ENCODE results near the gene RGS7BP.

RGS7BP gene

DNA sequence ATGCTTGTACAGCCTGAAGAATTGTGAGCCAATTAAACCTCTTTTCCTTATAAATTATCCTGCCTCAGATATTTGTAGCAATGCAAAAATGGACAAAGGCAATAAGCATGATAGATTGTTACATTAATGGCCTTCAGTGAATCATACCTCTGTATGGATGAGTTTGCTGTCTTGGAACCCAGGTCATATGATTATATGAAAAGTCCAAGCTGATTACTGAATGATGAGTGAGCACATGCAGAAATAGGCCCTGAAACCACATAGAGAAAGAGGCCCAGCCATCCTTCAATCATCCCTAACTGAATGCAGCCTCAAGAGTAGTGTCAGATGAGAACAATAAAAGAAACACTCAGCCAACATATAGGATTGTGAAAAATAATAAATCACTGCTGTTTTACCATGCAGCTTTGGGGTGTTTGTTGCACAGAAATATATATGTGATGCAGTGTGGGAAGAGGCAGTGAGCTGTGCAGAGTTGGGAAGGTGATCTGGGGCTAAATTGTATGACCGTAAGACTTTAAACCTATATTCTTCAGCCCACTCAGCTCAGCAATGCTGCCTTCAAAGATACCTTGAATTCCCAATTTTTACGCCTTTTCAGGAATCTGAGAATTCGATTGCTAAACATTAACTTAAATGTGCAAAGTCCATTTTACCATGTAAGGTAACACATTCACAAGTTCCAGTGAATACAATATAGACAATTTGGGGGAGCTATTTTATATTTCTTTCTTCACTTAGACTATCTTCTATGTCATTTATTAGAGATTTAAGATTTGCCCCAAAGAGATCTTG lies 148.1 kb downstream of the RGS7BP start:
- in situ Hi-C loops (cut with HindIII; ENCODE audit: low pct_unique_long_range_greater_than_20kb, low sequenced_read_pairs) = no loop called here

DNA sequence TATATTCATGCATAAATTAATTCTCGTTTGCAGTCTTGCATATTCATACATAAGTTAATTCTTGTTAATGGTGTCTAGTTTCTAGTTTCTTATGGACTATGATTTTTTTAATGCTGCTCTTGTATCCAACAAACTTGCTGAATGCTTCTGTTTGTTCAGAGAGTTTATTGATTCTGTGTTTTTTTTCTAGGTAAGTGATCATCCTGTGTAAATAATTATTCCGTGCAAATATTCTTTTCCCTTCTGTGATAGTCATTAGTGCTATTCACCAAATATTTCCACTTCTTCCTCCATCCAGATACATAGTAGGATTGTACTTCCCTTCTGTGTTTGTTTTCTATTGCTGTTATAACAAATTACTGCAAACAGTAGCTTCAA lies 148.7 kb downstream of the RGS7BP start:
- in situ Hi-C loops (cut with HindIII; ENCODE audit: low pct_unique_long_range_greater_than_20kb, low sequenced_read_pairs) = no loop called here
- no peak for TF ChIP-seq JUND (IDR thresholded peaks at IDR 0.05; ENCODE audit: low read depth)
- DNase-seq (ENCODE audit: low read depth in 1 of 2, low spot score in 1 of 2) = no peak

More for the DNA sequence above, 148.1 kb downstream of the RGS7BP start:
- DNase-seq (ENCODE audit: low read depth in 1 of 2, low spot score in 1 of 2) = no peak
- TF ChIP-seq JUND (IDR thresholded peaks at IDR 0.05; ENCODE audit: low read depth) = no peak

DNA sequence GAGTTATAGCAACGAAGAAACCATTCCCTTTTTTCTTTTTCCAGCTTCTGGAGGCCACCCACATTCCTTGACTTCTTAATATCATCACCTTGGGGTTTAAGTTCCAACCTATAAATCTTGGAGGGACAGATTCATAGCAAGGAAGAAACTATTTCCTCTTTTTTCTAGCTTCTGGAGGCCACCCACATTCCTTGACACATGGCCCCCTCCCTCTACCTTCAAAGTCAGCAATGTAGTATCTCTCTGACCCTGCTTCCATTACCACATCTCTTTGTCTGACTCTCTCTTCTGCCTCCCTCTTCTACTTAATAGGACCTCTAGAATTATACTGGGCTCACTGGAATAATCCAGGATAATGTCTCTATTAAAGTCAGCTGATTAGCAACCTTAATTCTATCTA lies 149.8 kb downstream of the RGS7BP start:
- in situ Hi-C loops (cut with HindIII; ENCODE audit: low pct_unique_long_range_greater_than_20kb, low sequenced_read_pairs) = no loop called here
- no peak for DNase-seq (ENCODE audit: low read depth in 1 of 2, low spot score in 1 of 2)

DNA sequence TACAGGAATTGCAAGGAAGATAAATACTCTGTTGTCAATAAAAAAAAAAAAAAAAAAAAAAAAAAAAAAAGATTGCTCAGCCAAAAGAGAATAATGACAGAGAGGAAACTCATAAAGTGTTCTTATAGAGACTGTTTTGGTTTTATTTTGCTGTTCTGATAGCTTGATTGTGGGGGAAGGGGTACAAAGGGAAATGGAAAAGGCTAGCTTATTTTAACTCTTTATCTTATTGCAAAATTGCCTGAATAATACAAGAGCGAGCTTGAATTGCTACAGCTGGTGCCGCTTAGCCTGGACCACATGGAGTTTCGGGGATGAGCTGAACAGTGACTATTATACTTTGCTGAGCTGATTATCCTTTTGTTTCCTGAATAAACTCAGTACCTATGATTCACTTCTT lies 153.5 kb downstream of the RGS7BP start:
- in situ Hi-C loops (cut with HindIII; ENCODE audit: low pct_unique_long_range_greater_than_20kb, low sequenced_read_pairs) = no loop called here
- no peak for DNase-seq (ENCODE audit: low read depth in 1 of 2, low spot score in 1 of 2)
- TF ChIP-seq JUND (IDR thresholded peaks at IDR 0.05; ENCODE audit: low read depth) = no peak

More for the DNA sequence above, 149.8 kb downstream of the RGS7BP start:
- no peak for TF ChIP-seq JUND (IDR thresholded peaks at IDR 0.05; ENCODE audit: low read depth)
